IMR-90 (cell line): Measurements from ENCODE around the gene CLCN6.

Source experiments
- BHLHE40 ChIP-seq: fragments of 150-350 bp; IDR thresholded peaks from 2 replicates; pipeline ENCODE4 v1.6.1; 2016; ENCODE audit warnings: mild to moderate bottlenecking, low read depth, low read length
- CEBPB ChIP-seq: IDR thresholded peaks from 2 replicates; pipeline ENCODE4 v1.6.1; 2012; ENCODE audit warnings: low read depth, low read length, improper control_type of control experiment
- CHD1 ChIP-seq: IDR thresholded peaks from 2 replicates; pipeline ENCODE4 v1.6.1; 2012; ENCODE audit warnings: low read depth, low read length, improper control_type of control experiment
- CTCF ChIP-seq: conservative IDR thresholded peaks from 2 replicates; pipeline ENCODE4 v1.5.1; 2012; ENCODE audit warnings: mild to moderate bottlenecking, low read depth, low read length, improper control_type of control experiment
- FOS ChIP-seq: fragments of 150-350 bp; IDR thresholded peaks from 2 replicates; pipeline ENCODE4 v1.6.1; 2016; ENCODE audit warnings: low read depth, low read length
- MXI1 ChIP-seq: IDR thresholded peaks from 2 replicates; pipeline ENCODE4 v1.6.1; 2012; ENCODE audit warnings: low read depth, mild to moderate bottlenecking, low read length, moderate library complexity, borderline replicate concordance
- POLR2A ChIP-seq: IDR thresholded peaks from 2 replicates; pipeline ENCODE4 v1.6.1; 2012; ENCODE audit warnings: mild to moderate bottlenecking, low read depth, low read length
- RAD21 ChIP-seq: IDR thresholded peaks from 2 replicates; pipeline ENCODE4 v1.6.1; 2012; ENCODE audit warnings: low read length, improper control_type of control experiment
- RCOR1 ChIP-seq: IDR thresholded peaks from 2 replicates; pipeline ENCODE4 v1.6.1; 2012; ENCODE audit warnings: mild to moderate bottlenecking, low read length, improper control_type of control experiment; ENCODE audit not compliant: insufficient replicate concordance
- RFX5 ChIP-seq: IDR thresholded peaks from 2 replicates; pipeline ENCODE4 v1.8.0; 2012; ENCODE audit warnings: low read depth, mild to moderate bottlenecking, low read length, moderate library complexity
- SMC3 ChIP-seq: fragments of 150-350 bp; IDR thresholded peaks from 2 replicates; pipeline ENCODE4 v1.6.1; 2016; ENCODE audit warnings: low read depth, mild to moderate bottlenecking, antibody characterized with exemption, low read length, moderate library complexity
- USF2 ChIP-seq: fragments of 150-350 bp; IDR thresholded peaks from 2 replicates; pipeline ENCODE4 v1.6.1; 2017; ENCODE audit warnings: mild to moderate bottlenecking, antibody characterized with exemption, low read length, low read depth

GRCh38 chr1:11761285-11761684 lies 44.7 kb upstream of the CLCN6 start:
- TF ChIP-seq POLR2A, result no peak
- no peak for TF ChIP-seq RFX5
- no peak for TF ChIP-seq CTCF
- no peak for TF ChIP-seq RCOR1
- TF ChIP-seq BHLHE40, result no peak
- no peak for TF ChIP-seq SMC3
- TF ChIP-seq CEBPB, result no peak
- no peak for TF ChIP-seq CHD1
- TF ChIP-seq USF2, result no peak
- TF ChIP-seq RAD21, result no peak
- no peak for TF ChIP-seq FOS
- TF ChIP-seq MXI1, result no peak
